MM.1S (cell line): ENCODE results near the gene RFPL3.

ENCODE experiments used
- EZH2 ChIP-seq: fragments of 300-600 bp; sonication (generic); optimal IDR thresholded peaks from 2 replicates; pipeline ENCODE3; 2017; ENCODE audit warnings: low read depth, mild to moderate bottlenecking, antibody characterized with exemption, low read length, mixed read lengths
- TF ChIP-seq, protein P1 (sequence below): fragments of 300-600 bp; sonication (generic); IDR thresholded peaks from 2 replicates; pipeline ENCODE4 v1.5.1; 2016; ENCODE audit warnings: antibody characterized with exemption, low read length, mixed read lengths

- TF ChIP-seq, protein P1, sequence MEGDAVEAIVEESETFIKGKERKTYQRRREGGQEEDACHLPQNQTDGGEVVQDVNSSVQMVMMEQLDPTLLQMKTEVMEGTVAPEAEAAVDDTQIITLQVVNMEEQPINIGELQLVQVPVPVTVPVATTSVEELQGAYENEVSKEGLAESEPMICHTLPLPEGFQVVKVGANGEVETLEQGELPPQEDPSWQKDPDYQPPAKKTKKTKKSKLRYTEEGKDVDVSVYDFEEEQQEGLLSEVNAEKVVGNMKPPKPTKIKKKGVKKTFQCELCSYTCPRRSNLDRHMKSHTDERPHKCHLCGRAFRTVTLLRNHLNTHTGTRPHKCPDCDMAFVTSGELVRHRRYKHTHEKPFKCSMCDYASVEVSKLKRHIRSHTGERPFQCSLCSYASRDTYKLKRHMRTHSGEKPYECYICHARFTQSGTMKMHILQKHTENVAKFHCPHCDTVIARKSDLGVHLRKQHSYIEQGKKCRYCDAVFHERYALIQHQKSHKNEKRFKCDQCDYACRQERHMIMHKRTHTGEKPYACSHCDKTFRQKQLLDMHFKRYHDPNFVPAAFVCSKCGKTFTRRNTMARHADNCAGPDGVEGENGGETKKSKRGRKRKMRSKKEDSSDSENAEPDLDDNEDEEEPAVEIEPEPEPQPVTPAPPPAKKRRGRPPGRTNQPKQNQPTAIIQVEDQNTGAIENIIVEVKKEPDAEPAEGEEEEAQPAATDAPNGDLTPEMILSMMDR, result no peak
- TF ChIP-seq EZH2, result no peak
These were observed 3.8 kb upstream of the RFPL3 start for GRCh38 chr22:32353840-32354239.
